ENCODE measurements around the gene HCFC1R1.
"Not testable (repeated sequence)": the region's sequence is repeated elsewhere in the genome, so short reads cannot be mapped to it uniquely, and the experiment has no call there.

Gene HCFC1R1

GRCh38 chr16:3023669-3024478 is at the start of gene HCFC1R1, which contains the start of gene THOC6:
Gene HCFC1R1 (minus strand): TSS chr16:3023942. CDS start chr16:3023941, 1 bp downstream.
Gene THOC6 (plus strand): TSS chr16:3024035. CDS start chr16:3024327, 292 bp downstream.
- DNase-seq (ENCODE audit: low read depth in 1 of 2, low spot score in 1 of 2), result peak; percentile 83 to 99
- TF ChIP-seq JUND (IDR thresholded peaks at IDR 0.05; ENCODE audit: low read depth), result no peak; the same call in 1 of the 2 replicates
- in situ Hi-C loops (cut with HindIII; ENCODE audit: low pct_unique_long_range_greater_than_20kb, low sequenced_read_pairs), result no loop called here

- in situ Hi-C loops (cut with HindIII; ENCODE audit: low pct_unique_long_range_greater_than_20kb, low sequenced_read_pairs), result no loop called here
- DNase-seq (ENCODE audit: low read depth in 1 of 2, low spot score in 1 of 2), result no peak
These were observed 49.7 kb upstream of the HCFC1R1 start for GRCh38 chr16:3073448-3073847.

GRCh38 chr16:3072576-3073263 is 49.0 kb upstream of the HCFC1R1 start:
- DNase-seq (ENCODE audit: low read depth in 1 of 2, low spot score in 1 of 2); in situ Hi-C loops (cut with HindIII; ENCODE audit: low pct_unique_long_range_greater_than_20kb, low sequenced_read_pairs): not testable (repeated sequence)

More at GRCh38 chr16:3073448-3073847, 49.7 kb upstream of the HCFC1R1 start:
- no peak for TF ChIP-seq JUND (IDR thresholded peaks at IDR 0.05; ENCODE audit: low read depth)

GRCh38 chr16:3072148-3072547 is 48.4 kb upstream of the HCFC1R1 start:
- DNase-seq (ENCODE audit: low read depth in 1 of 2, low spot score in 1 of 2); in situ Hi-C loops (cut with HindIII; ENCODE audit: low pct_unique_long_range_greater_than_20kb, low sequenced_read_pairs): not testable (repeated sequence)

GRCh38 chr16:3071655-3072054 is 47.9 kb upstream of the HCFC1R1 start:
- TF ChIP-seq JUND (IDR thresholded peaks at IDR 0.05; ENCODE audit: low read depth), result no peak
- in situ Hi-C loops (cut with HindIII; ENCODE audit: low pct_unique_long_range_greater_than_20kb, low sequenced_read_pairs), result no loop called here
- no peak for DNase-seq (ENCODE audit: low read depth in 1 of 2, low spot score in 1 of 2)

GRCh38 chr16:3070608-3071111 is 46.9 kb upstream of the HCFC1R1 start:
- no peak for DNase-seq (ENCODE audit: low read depth in 1 of 2, low spot score in 1 of 2)
- in situ Hi-C loops (cut with HindIII; ENCODE audit: low pct_unique_long_range_greater_than_20kb, low sequenced_read_pairs), result no loop called here

GRCh38 chr16:3069146-3069545 is 45.4 kb upstream of the HCFC1R1 start:
- DNase-seq (ENCODE audit: low read depth in 1 of 2, low spot score in 1 of 2); in situ Hi-C loops (cut with HindIII; ENCODE audit: low pct_unique_long_range_greater_than_20kb, low sequenced_read_pairs): not testable (repeated sequence)

More at GRCh38 chr16:3070608-3071111, 46.9 kb upstream of the HCFC1R1 start:
- no peak for TF ChIP-seq JUND (IDR thresholded peaks at IDR 0.05; ENCODE audit: low read depth)

GRCh38 chr16:3068487-3068886 is 44.7 kb upstream of the HCFC1R1 start:
- TF ChIP-seq JUND (IDR thresholded peaks at IDR 0.05; ENCODE audit: low read depth), result no peak
- in situ Hi-C loops (cut with HindIII; ENCODE audit: low pct_unique_long_range_greater_than_20kb, low sequenced_read_pairs), result no loop called here

GRCh38 chr16:3066440-3066748 is 42.7 kb upstream of the HCFC1R1 start:
- no peak for TF ChIP-seq JUND (IDR thresholded peaks at IDR 0.05; ENCODE audit: low read depth)
- in situ Hi-C loops (cut with HindIII; ENCODE audit: low pct_unique_long_range_greater_than_20kb, low sequenced_read_pairs), result no loop called here
- no peak for DNase-seq (ENCODE audit: low read depth in 1 of 2, low spot score in 1 of 2)

More at GRCh38 chr16:3068487-3068886, 44.7 kb upstream of the HCFC1R1 start:
- no peak for DNase-seq (ENCODE audit: low read depth in 1 of 2, low spot score in 1 of 2)

- no peak for DNase-seq (ENCODE audit: low read depth in 1 of 2, low spot score in 1 of 2)
- in situ Hi-C loops (cut with HindIII; ENCODE audit: low pct_unique_long_range_greater_than_20kb, low sequenced_read_pairs), result no loop called here
- no peak for TF ChIP-seq JUND (IDR thresholded peaks at IDR 0.05; ENCODE audit: low read depth)
These were observed 42.1 kb upstream of the HCFC1R1 start for GRCh38 chr16:3065742-3066439.

GRCh38 chr16:3065069-3065741 is 41.5 kb upstream of the HCFC1R1 start, which contains the start of gene IL32:
Gene IL32 (plus strand): TSS chr16:3065640. CDS start chr16:3065812, 172 bp downstream.
- TF ChIP-seq JUND (IDR thresholded peaks at IDR 0.05; ENCODE audit: low read depth), result no peak
- no peak for DNase-seq (ENCODE audit: low read depth in 1 of 2, low spot score in 1 of 2)
- in situ Hi-C loops (cut with HindIII; ENCODE audit: low pct_unique_long_range_greater_than_20kb, low sequenced_read_pairs), result no loop called here
